Activated naive CD8-positive, alpha-beta T cell treated with anti-CD3 and anti-CD28 coated beads for 36 hours (primary cell): Measurements from ENCODE around the gene BCL11B. TPM values are rescaled to one million over a fixed set of nuclear protein-coding genes. Genes with fewer than 3 reads are reported as not detected.

Experiments
- DNase-seq: peaks from one replicate; pipeline ENCODE4 v3.0.0; 2021
- H3K27ac Mint-ChIP-seq: one replicate; pipeline ENCODE4 v1.8.0; 2022; ENCODE audit warnings: mild to moderate bottlenecking, moderate library complexity, mixed read lengths
- H3K27me3 Mint-ChIP-seq: one replicate; pipeline ENCODE4 v1.8.0; 2022; ENCODE audit warnings: mild to moderate bottlenecking, mixed read lengths
- H3K36me3 Mint-ChIP-seq: one replicate; pipeline ENCODE4 v1.8.0; 2021; ENCODE audit warnings: mild to moderate bottlenecking, mixed read lengths
- H3K4me1 Mint-ChIP-seq: one replicate; pipeline ENCODE4 v1.8.0; 2021; ENCODE audit warnings: mixed read lengths
- H3K4me3 Mint-ChIP-seq: one replicate; pipeline ENCODE4 v1.8.0; 2022; ENCODE audit warnings: mild to moderate bottlenecking, moderate library complexity, mixed read lengths
- H3K9me3 Mint-ChIP-seq: one replicate; pipeline ENCODE4 v1.8.0; 2022; ENCODE audit warnings: mixed read lengths
- total RNA-seq, 2 experiments: library from RNA; stranded (reverse); gene quantifications; one replicate each; pipeline ENCODE4 v1.2.3, GENCODE V29; 2021

The BCL11B gene
- total RNA-seq, 2 experiments from 2014 or later = 38.9 to 40.3 TPM

DNA sequence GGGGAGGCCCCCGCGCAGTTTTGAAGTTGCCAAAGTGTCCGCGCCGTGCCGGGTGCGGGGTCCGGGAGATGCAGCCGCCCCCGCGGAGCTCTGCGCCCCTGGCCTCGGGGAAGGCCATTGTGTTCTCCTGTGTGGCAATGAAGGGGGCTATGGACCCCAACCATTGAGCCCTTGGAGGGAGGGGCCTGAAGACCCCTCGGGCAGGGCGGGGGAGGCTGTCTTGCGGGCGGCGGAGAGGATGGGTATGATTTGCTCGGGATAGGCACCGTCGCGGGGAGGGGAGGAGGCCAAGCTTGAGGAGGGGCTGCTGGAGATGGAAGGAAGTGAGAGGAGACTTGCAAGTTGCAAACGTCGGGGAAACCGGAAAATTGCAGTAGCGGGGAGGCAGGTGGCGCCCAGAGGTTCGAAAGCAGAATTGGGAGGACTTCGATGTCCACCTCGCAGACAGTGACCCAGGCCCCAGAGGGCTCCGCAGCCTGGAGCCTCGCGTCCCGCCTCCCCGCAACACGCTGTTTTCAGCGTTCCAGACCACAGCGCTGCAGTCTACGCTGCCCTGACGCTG, 25.4 kb downstream of the BCL11B start:
- peak overlapping the region; percentile 86 for H3K4me3 Mint-ChIP-seq
- peak; percentile 56 for DNase-seq
- peak overlapping the region; percentile 98 for H3K27ac Mint-ChIP-seq
- H3K9me3 Mint-ChIP-seq = no peaks in the 10 kb centered on the region
- peaks cover 22% of the 10 kb centered on the region for H3K36me3 Mint-ChIP-seq
- no peaks in the 10 kb centered on the region for H3K27me3 Mint-ChIP-seq
- H3K4me1 Mint-ChIP-seq = peaks cover 78% of the 10 kb centered on the region

DNA sequence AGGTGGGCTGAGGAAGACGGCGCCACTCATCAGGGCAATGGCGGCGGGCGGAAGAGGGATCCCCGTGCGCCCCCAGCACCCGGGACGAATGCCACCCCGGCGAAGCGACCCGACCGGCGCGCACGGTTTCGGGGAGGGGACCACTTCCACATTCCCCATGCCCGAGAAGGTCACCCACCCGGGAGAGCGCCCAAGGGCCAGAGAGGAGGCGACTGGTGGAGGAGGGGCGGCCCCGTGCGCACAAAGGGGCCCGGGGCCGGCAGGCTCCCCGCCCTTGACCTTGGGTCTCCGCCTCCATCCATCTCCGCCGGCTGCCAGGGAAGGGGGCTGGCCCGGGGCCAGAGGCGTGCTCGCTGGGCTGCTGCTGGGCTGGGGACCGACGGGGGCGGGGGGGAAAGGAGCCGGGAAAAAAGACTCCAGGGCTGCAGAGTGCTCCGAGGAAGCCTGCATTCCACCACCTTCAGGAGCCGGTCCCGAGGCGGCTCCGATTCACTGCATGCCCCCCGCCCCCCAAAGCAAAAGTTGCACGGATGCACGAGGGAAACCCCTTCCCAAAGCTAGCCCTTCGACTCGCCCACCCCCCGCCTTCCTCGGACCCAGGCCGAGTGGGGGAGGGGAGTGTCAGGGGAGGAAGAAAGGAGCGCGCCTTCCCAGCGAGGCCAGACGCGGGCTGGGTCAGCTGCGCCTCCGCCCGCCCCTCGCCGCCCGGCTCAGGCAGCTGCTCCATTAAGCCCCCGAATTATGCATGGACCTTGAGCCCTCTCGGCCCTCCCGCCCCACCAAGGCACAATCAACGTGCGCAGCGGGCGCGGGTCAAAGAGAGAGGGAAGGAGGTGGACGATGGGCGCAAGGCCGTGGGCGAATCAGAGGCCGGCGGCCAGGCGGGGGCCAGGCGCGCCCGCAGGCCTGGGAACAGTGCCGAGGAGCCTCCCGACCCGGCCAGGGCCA, 26.2 kb downstream of the BCL11B start:
- peaks cover 78% of the 10 kb centered on the region for H3K4me1 Mint-ChIP-seq
- peak overlapping the region; percentile 86 for H3K4me3 Mint-ChIP-seq
- H3K9me3 Mint-ChIP-seq = no peaks in the 10 kb centered on the region
- H3K36me3 Mint-ChIP-seq = peaks cover 20% of the 10 kb centered on the region
- DNase-seq = no peak
- H3K27me3 Mint-ChIP-seq = no peaks in the 10 kb centered on the region
- peak overlapping the region; percentile 91 for H3K27ac Mint-ChIP-seq

DNA sequence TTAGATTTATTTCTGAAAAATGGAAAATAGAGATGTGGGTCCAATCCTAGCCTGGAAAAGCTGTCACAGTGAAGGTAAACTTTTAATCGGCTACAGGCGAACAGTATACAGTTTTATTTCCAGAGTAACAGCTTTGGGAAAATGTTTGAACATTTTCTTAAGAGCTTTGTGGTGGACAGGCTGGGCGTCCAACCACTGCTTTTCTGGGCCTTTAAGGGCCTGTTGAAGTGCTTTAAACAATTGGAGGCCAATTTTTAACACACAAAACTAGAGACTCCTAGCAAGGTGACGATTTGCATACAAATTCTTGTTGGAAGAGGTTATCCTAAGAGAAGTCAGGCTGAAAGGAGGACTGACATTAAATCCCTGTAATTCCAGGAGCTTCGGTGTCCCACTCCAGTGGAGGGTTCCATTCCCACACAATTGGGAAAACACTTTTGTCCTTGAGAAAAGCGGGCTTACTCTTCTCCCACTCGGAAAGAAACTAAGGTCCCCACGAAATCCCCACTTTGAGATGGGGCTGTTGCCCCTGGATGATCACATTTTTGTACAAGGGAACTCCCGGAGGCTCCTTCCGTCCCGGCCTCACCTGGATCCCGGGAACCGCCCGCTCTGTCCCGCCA, 26.9 kb downstream of the BCL11B start:
- peaks cover 80% of the 10 kb centered on the region for H3K4me1 Mint-ChIP-seq
- peaks cover 15% of the 10 kb centered on the region for H3K36me3 Mint-ChIP-seq
- H3K27ac Mint-ChIP-seq = peak overlapping the region; percentile 91
- no peaks in the 10 kb centered on the region for H3K9me3 Mint-ChIP-seq
- no peak for DNase-seq
- H3K4me3 Mint-ChIP-seq = peak overlapping the region; percentile 86
- no peaks in the 10 kb centered on the region for H3K27me3 Mint-ChIP-seq

DNA sequence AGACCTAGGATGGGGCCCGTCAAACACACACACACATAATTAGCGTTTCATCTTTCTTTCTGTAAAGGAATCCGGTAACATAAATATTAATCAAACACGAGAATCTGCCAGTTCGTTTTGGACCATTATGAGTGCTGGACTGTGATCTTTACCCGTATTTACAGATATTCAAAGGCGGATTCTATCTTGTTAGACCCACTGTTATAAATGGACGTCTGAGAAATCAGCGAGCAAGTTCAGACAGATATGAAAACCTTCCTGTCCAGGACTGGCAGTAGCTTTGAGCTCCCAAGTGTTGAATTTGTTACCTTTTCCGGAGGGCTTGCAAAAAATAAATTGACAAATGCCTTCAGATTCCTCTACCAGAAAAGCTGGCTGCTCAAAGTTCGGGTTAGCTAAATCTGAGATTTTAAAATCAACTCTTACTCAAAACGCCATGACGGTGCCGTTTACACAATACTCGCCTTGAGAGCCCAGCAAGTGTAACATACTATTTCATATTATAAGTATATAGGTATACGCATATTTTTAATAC, 27.6 kb downstream of the BCL11B start:
- Mint-ChIP-seq H3K27ac (peak overlapping the region; percentile 91), H3K4me1 (peaks cover 83% of the 10 kb centered on the region), H3K9me3 (no peaks in the 10 kb centered on the region), H3K36me3 (peaks cover 17% of the 10 kb centered on the region), H3K27me3 (no peaks in the 10 kb centered on the region), H3K4me3 (peak overlapping the region; percentile 86)
- DNase-seq = no peak

DNA sequence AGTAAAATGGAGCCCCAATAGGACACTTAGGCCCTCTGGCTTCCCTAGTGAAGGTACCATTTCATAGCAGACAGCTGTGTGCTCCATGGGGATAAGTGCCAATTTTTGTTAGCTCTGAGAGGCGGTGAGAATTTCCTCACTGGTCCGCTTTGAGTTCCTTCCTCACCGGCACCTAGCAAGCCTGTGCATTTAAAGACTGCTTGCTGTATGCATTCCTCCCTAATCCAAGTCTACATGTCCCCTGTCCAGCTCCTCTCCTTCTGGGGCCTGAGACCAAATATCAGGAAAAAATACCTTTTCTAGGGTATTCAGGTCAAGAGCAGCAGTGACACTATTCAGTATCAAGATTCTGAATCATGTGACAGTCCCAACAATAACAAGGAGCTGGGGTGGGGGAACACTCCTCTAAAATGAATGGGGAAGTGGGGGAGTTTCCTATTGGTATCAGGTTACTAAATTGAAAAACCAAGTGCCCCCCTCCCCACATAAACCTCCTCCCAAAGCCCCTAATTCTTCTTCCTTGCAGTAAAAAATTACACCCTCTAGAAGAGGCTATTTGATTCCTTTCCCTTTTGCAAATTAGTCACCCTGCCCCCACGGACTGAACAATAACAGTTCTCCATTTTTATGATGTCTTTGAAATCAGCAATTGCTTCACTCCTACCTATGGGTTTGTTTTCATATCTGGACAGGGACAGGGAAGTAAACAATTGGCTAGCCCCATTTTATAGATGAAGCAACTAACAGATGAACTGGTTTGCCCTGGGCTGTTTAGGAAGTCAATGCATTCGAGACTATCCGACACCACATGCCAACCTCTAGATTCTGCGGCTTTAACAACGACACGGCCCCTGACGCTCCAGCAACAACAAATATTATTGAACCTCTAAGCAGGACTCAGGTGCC, 28.9 kb downstream of the BCL11B start:
- Mint-ChIP-seq H3K9me3 (no peaks in the 10 kb centered on the region), H3K4me3 (peak overlapping the region; percentile 86), H3K4me1 (peaks cover 83% of the 10 kb centered on the region), H3K27me3 (no peaks in the 10 kb centered on the region), H3K36me3 (peaks cover 16% of the 10 kb centered on the region), H3K27ac (peak overlapping the region; percentile 91)
- DNase-seq = no peak

DNA sequence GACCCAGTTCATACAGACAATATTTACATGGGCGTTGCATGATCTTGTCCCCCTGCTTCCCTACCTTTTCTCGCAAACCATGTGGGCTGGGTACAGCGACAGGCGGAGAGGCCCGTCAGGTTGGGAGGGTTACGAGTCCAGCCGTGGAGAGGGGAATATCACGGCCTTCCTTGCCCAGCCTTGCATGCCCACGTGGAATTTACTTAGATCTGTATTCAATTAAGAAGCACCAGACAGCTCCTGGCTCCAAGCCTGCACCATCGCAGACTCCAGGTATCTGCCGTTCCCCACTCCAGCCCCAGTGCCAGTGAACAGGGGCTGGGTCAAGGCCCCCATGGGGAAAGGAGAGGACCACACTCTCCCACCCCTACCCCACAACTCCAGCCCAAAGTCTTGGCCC, 29.8 kb downstream of the BCL11B start:
- Mint-ChIP-seq H3K4me3 (peak overlapping the region; percentile 86), H3K27ac (peak overlapping the region; percentile 91), H3K36me3 (peaks cover 21% of the 10 kb centered on the region), H3K4me1 (peaks cover 83% of the 10 kb centered on the region), H3K27me3 (no peaks in the 10 kb centered on the region), H3K9me3 (no peaks in the 10 kb centered on the region)
- no peak for DNase-seq

DNA sequence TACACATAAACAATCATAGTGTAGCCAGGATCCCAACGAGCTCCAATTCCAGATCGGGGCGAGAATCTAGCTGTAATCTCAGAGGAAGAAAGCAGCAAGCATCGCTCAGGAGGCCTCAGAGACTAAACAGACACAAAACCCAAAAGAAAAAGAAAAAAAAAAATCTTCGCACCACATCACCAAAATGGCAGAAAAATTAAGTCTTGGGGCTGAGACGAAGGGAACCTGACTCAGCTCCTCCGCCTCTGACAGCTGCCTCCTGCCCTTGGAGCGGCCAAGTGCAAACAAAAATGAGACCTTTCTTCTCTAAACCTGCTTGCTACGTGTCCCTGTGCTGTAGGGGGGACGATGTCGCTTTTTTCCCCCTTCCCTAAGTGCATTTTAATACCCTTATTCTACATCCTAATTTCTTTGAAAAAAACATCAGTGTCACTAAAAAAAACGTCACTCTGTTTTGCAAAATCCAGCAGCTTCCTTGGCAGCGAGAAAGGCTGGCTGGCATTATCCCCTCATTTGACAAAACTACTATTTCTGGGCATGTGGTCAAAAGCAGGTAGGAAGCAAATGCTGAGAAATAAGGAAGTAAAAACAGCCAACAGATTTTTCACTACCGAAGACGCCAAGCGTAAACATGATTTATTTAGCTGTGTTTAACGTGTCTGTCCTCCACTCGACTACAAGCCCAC, 30.5 kb downstream of the BCL11B start:
- no peak for DNase-seq
- Mint-ChIP-seq H3K9me3 (no peaks in the 10 kb centered on the region), H3K36me3 (peaks cover 24% of the 10 kb centered on the region), H3K4me1 (peaks cover 84% of the 10 kb centered on the region), H3K27ac (peak overlapping the region; percentile 91), H3K4me3 (peak overlapping the region; percentile 86), H3K27me3 (no peaks in the 10 kb centered on the region)

DNA sequence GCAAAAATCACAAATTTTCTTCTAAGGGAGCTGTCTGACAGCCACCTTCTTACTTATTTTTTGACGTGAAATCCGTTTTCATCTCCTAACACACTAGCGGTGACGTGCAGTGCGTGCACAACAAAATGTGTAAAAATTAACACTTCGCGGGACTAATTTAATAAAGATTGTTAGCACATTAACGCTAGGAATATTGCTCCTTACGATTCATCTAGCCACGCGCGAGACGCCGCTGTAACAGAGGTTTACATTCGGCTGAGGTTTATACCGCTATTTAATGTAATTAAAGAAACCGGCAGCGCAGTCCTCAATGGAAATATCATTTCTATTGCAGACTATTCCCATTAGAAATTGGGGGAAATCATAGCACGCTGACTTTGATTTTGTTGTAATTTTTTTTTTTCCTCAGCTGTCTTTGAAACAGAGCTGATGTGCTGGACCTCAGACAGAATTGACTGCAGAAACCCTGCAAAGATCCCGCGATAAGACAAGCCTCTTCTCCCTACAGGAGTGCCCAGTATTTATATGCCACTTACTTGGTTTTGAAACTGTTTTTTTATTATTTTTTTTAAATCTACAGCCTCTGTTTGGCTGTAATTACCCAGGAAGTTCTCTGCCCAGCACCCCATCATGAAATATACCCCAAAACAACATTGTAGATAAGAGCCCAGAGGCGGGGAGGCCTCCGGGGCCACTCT, 31.2 kb downstream of the BCL11B start:
- Mint-ChIP-seq H3K9me3 (no peaks in the 10 kb centered on the region), H3K27me3 (no peaks in the 10 kb centered on the region), H3K36me3 (peaks cover 30% of the 10 kb centered on the region), H3K4me3 (peak overlapping the region; percentile 86), H3K4me1 (peaks cover 91% of the 10 kb centered on the region), H3K27ac (peak overlapping the region; percentile 91)
- no peak for DNase-seq

DNA sequence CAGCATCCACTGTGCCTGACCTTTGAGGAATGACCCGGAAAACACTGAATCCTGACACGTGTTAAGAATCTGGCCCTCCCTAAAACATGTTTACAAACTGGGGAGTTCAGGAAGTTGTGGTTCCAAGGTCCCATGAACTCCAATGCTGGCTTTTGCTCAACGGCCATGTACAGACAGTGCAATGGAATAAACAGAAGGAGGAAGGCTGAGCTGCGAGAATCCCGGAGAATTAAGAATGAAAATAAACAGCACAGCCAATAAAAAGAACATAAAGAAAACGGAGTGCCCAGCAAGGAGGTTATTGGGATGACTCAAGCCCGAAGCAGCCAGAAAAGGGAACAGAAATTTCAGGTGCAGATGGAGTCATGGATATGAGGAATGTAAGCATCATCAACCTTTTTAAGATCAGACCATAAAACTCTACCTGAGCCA, 32.3 kb downstream of the BCL11B start:
- H3K27ac Mint-ChIP-seq = peak overlapping the region; percentile 91
- peak overlapping the region; percentile 86 for H3K4me3 Mint-ChIP-seq
- H3K9me3 Mint-ChIP-seq = no peaks in the 10 kb centered on the region
- H3K36me3 Mint-ChIP-seq = peaks cover 38% of the 10 kb centered on the region
- H3K4me1 Mint-ChIP-seq = peaks cover 96% of the 10 kb centered on the region
- DNase-seq = no peak
- H3K27me3 Mint-ChIP-seq = no peaks in the 10 kb centered on the region

DNA sequence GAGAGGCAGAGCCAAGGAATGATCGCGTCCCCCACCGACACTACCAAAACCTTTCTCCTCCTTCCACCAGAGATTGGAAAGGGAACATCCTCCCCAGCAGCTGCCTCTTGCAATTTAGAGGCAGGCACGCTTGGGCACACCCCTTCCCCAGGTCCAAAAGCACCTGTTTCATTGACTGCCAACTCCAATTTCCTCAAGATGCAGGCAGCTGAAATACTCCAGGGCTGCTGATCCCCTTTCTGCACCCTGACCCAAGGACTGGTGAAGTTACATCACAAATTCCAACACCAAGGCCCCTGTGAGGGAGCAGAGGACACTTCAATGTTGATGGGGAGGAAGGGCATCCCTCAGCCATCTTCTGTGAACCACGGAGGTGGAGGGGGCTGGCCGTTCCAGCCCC, 33.8 kb downstream of the BCL11B start:
- Mint-ChIP-seq H3K4me1 (peaks cover 96% of the 10 kb centered on the region), H3K27ac (peak overlapping the region; percentile 91), H3K27me3 (no peaks in the 10 kb centered on the region), H3K9me3 (no peaks in the 10 kb centered on the region), H3K4me3 (peak overlapping the region; percentile 86), H3K36me3 (peaks cover 40% of the 10 kb centered on the region)
- DNase-seq = no peak

DNA sequence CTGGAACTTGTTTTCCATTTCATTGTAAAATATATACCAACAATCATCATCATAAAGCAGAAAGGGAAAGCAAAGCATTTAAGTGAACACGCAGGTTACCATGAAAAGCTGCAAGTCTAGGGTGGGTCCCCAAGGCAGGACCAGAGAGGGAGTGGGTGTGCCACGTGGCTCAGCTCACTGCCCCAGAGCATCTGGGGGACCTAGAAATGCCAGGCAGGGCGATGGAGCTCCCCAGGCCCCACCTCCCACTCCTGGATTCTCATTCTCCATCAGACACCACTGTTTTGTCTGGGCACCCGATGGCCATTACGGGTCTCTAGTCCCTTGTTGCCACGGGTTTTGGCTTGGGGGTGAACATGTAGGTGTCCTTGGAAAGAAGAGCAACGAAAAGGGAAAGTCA, 34.7 kb downstream of the BCL11B start:
- Mint-ChIP-seq H3K9me3 (no peaks in the 10 kb centered on the region), H3K36me3 (peaks cover 42% of the 10 kb centered on the region), H3K4me1 (peaks cover 97% of the 10 kb centered on the region), H3K4me3 (peak overlapping the region; percentile 86), H3K27me3 (no peaks in the 10 kb centered on the region), H3K27ac (peak overlapping the region; percentile 91)
- DNase-seq = no peak

DNA sequence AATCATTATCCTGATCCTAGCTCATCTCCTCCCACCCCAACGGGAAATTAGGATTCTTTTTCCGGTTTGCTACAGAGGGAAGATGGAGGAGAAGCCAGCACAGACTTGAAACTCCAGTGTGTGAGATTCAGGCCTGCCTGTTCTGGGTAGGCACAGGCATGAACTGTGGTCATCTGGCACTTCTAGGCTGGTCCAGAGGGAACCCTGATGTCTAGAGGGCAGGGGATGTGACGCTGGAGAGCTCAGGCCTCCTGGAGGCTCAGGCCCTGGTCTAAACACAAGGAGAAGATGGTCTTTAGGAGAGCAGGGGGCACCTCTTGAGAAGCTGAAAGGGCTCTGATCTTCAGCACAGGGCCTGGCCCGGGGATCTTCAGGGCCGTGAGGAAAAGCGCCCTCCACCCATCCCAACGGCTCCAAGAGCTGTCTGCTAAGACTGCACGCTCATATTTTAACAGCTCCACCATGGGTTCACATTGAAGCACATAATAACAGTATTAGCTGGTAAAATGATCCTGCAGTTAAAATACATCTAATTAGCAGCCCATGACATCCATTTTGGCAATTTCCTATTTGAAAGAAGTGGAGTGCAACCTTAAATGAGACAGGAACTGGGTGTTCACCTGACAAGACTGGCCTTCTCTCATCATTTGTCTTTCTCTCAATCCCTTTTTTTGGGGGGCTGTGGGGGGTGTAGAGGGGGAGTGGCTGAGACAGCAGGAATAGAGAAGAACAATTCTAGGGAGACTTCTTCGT, 35.4 kb downstream of the BCL11B start:
- Mint-ChIP-seq H3K36me3 (peaks cover 44% of the 10 kb centered on the region), H3K4me1 (peaks cover 95% of the 10 kb centered on the region), H3K9me3 (no peaks in the 10 kb centered on the region), H3K27me3 (no peaks in the 10 kb centered on the region), H3K27ac (peak overlapping the region; percentile 91), H3K4me3 (peak overlapping the region; percentile 86)
- no peak for DNase-seq
